HTERT RPE-1 (cell line): ENCODE data around the gene NUP210L.

ENCODE experiments used
- in situ Hi-C: fragments of 300-500 bp; cut with MboI; formaldehyde crosslinking; loops from 4 replicates; pipeline ENCODE4 v1.14.3; 2020; ENCODE audit warnings: low sequenced_read_pairs

Gene NUP210L

GRCh38 chr1:154154534-154155191 lies at the start of gene NUP210L:
TSS of gene NUP210L (minus strand) at chr1:154155073.
- in situ Hi-C loops, result no loop called here

- in situ Hi-C loops, result no loop called here
These were observed 44.6 kb upstream of the NUP210L start for GRCh38 chr1:154199563-154199879.

- in situ Hi-C loops, result no loop called here
These were observed 44.1 kb upstream of the NUP210L start for GRCh38 chr1:154198756-154199562.

- in situ Hi-C loops, result no loop called here
These were observed 38.9 kb upstream of the NUP210L start for GRCh38 chr1:154193821-154194220.

GRCh38 chr1:154192476-154192875 lies 37.6 kb upstream of the NUP210L start:
- in situ Hi-C loops, result no loop called here

GRCh38 chr1:154191990-154192461 lies 37.2 kb upstream of the NUP210L start, which contains the start of gene TPM3:
TSS of gene TPM3 (minus strand) at chr1:154192100. CDS start at chr1:154192018, 82 bp downstream.
- in situ Hi-C loops, result no loop called here

GRCh38 chr1:154190550-154190949 lies 35.7 kb upstream of the NUP210L start:
- in situ Hi-C loops, result no loop called here

GRCh38 chr1:154186852-154187501 lies 32.1 kb upstream of the NUP210L start:
- in situ Hi-C loops, result no loop called here

- in situ Hi-C loops, result no loop called here
These were observed 31.3 kb upstream of the NUP210L start for GRCh38 chr1:154186177-154186576.

- in situ Hi-C loops, result no loop called here
These were observed 28.4 kb upstream of the NUP210L start for GRCh38 chr1:154183046-154183915.

GRCh38 chr1:154182344-154183045 lies 27.6 kb upstream of the NUP210L start:
- in situ Hi-C loops, result no loop called here

- in situ Hi-C loops, result no loop called here
These were observed 27.1 kb upstream of the NUP210L start for GRCh38 chr1:154181944-154182343.

- in situ Hi-C loops, result no loop called here
These were observed 25.2 kb upstream of the NUP210L start for GRCh38 chr1:154179946-154180687.

- in situ Hi-C loops, result no loop called here
These were observed 24.3 kb upstream of the NUP210L start for GRCh38 chr1:154178911-154179811.

- in situ Hi-C loops, result no loop called here
These were observed 23.1 kb upstream of the NUP210L start for GRCh38 chr1:154178013-154178412.

GRCh38 chr1:154176337-154176736 lies 21.5 kb upstream of the NUP210L start:
- in situ Hi-C loops, result no loop called here

- in situ Hi-C loops, result no loop called here
These were observed 19.8 kb upstream of the NUP210L start for GRCh38 chr1:154174654-154175053.

- in situ Hi-C loops, result no loop called here
These were observed 17.0 kb upstream of the NUP210L start for GRCh38 chr1:154171880-154172279.

GRCh38 chr1:154171223-154171583 lies 16.3 kb upstream of the NUP210L start:
- in situ Hi-C loops, result no loop called here
